HG03045 (cell line): ENCODE measurements around the gene APC2.
"Not testable (repeated sequence)": the region's sequence is repeated elsewhere in the genome, so short reads cannot be mapped to it uniquely, and the experiment has no call there.

ENCODE experiments used
- ATAC-seq: cut with Tn5 transposase; IDR thresholded peaks from one replicate; pipeline ENCODE4 v1.9.1; 2021; ENCODE audit warnings: mild to moderate bottlenecking, moderate library complexity; ENCODE audit not compliant: unreplicated experiment

The APC2 gene

GRCh38 chr19:1491114-1491848 is 41.4 kb downstream of the APC2 start, which contains the start of gene REEP6:
Gene REEP6 (plus strand): TSS chr19:1491181. CDS start chr19:1491270, 89 bp downstream.
- ATAC-seq: no peak

- ATAC-seq: no peak
These were observed 41.9 kb downstream of the APC2 start for GRCh38 chr19:1491849-1492170.

DNA sequence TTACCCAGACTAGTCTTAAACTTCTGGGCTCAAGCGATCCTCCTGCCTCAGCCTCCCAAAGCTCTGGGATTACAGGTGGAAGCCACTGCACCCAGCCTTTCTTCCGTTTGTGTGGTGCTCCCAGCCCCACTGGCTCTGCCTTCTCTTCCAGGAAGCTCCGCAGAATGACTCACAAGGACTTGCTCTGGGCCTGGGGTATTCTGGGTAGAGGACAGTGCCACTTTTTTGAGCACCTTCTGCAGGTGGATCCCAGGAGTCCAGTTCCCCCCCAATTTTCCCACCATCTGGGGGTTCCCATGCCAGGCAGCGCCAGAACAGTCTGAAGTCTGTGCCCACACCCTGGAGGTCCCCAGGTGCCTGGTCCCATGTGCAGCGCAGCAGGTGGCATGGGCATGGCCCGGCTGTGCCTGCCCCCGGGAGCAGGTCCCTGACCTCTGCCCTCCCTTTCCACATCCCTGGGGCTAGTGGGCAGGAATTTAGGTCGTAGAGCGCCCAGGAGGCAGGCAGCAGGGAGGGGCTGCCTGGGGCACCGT is 42.6 kb downstream of the APC2 start:
- no peak for ATAC-seq

DNA sequence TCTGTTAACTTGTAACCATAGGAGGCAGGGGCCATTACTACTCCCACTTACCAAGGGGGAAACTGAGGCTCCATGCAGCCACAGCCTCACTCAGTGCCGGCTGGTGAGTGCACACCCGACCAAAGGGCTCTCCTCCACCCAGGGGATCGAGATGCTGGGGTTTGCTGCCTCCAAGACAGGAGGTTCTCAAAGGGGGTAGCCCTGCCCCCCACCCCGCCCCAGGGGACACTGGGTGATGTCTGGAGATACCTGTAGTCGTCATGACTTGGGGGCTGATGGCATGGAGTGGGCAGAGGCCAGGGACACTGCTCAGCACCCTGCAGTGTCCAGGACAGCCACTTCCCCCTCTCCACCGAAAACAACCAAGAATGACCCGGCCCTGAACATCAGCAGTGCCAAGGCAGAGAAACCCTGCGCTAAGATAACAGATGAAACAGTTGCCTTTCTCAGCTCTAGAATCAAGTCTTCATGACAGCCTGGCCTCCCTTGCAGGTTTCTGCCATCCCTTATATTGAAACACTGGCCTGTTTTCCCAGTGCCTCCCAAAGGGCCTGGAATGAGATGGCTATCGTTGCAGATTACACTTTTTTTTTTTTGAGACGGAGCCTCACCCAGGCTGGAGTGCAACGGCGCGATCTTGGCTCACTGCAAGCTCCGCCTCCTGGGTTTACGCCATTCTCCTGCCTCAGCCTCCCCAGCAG is 44.3 kb downstream of the APC2 start:
- no peak for ATAC-seq

GRCh38 chr19:1495051-1495798 is 45.3 kb downstream of the APC2 start:
- ATAC-seq: no peak

- no peak for ATAC-seq
These were observed 46.1 kb downstream of the APC2 start for GRCh38 chr19:1495799-1496713.

DNA sequence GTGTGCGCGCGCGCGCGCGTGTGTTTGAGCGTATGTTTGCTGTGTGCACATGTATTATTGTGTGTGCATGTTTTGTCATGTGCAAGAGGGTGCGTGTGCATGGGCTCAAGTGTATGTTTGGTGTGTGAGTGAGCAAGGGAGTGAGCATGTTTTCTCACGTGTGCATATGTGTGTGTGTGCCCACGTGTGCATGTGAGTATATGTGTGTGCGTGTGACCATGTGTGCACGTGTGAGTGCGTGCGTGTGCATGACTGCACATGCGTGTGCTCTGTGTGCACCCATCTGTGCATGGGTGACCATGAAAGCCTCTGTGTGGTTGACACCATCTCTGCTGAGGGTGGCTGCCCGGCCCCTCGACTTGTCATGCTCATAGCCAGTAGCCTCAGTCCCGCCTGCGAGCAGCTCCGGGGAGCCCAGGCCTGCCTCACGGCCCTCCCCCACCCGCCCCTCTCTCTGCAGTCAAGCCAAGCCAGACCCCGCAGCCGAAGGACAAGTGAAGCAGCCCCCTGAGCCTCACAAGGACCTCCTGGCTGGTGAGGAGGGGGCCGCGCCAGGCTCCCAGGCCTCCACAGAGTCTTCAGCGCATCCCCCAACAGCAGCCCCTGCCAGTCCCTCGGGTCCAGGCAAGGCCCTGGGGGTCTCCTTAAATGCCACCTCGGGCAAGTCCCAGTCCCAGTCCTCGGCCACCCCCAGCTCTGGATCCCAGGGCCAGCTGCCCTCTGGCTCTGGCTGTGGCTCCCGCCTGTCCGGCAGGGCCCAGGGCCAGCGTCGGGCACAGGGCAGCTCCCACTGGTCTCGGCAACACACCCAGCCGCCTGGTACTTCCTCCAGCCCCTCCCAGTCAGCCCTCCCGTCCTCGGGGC is 47.0 kb downstream of the APC2 start:
- ATAC-seq: no peak

GRCh38 chr19:1497578-1498235 is 47.8 kb downstream of the APC2 start:
- ATAC-seq: no peak

DNA sequence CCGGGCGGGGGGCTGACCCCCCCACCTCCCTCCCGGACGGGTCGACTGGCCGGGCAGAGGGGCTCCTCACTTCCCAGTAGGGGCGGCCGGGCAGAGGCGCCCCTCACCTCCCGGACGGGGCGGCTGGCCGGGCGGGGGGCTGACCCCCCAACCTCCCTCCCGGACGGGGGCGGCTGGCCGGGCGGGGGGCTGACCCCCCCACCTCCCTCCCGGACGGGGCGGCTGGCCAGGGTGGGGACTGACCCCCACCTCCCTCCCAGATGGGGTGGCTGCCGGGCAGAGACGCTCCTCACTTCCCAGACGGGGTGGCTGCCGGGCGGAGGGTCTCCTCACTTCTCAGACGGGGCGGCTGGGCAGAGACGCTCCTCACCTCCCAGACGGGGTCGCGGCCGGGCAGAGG is 49.3 kb downstream of the APC2 start:
- not testable (repeated sequence) for ATAC-seq

- ATAC-seq: no peak
These were observed 51.3 kb downstream of the APC2 start for GRCh38 chr19:1501200-1501595.

DNA sequence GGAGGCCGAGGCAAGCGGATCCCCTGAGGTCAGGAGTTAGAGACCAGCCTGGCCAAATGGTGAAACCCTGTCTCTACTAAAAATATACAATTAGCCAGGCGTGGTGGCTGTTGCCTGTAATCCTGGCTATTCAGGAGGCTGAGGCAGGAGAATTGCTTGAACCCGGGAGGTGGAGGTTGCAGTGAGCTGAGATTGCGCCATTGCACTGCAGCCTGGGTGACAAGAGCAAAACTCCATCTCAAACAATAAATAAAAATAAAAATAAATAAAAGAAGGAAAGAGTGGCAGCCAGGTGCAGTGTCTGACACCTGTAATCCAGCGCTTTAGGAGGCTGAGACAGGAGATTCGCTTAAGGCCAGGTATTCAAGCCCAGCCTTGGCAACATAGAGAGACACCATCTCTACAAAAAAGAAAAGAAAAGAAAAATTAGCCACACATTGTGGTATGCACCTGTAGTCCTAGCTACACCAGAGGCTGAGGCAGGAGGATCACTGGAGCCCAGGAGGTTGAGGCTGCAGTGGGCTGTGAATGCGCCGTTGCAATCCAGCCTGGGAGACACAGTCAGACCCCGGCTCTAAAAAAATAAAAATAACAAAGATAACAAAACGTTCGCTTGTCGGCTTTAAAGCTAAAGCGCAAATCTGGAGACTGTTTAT is 52.6 kb downstream of the APC2 start:
- no peak for ATAC-seq

GRCh38 chr19:1503089-1503924 is 53.4 kb downstream of the APC2 start:
- ATAC-seq: no peak

DNA sequence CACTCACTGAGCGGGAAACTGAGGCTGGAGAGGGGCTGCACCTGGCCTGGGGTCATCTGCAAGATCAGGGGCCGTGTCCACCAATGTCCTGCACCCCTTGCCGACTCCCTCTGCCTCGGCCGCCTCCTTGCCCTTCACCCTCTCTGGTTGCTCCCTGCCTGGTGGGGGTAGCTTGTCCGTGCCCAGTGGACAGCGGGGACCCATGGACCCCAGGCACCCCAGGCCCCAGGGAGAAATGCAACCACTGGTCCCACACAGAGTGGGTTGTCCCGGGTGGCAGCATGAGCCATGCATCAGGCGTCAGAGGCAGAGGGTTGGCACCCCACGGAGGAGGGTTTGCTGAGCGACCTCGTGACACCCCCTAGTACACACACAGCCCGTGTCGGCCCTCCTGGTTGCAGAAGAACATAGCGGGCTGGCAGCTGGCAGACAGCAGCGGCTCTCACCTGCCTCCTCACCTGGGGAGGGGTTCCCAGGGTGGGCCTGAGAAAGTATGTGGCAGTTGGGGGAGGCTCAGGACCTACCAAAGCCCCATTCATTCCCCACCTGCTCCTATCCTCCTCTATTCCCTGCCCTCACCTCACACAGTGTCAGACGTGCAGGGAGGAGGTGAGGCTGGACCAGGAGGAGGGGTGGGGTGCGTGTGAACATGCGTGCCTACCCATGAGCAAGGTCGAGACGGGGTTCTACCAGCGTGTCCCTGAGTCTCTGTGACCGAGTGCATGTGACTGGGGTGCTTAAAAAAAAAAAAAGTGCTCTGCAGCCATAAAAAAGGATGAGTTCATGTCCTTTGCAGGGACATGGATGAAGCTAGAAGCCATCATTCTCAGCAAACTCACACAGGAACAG is 54.2 kb downstream of the APC2 start:
- ATAC-seq: no peak

GRCh38 chr19:1505012-1505411 is 55.1 kb downstream of the APC2 start:
- ATAC-seq: no peak

DNA sequence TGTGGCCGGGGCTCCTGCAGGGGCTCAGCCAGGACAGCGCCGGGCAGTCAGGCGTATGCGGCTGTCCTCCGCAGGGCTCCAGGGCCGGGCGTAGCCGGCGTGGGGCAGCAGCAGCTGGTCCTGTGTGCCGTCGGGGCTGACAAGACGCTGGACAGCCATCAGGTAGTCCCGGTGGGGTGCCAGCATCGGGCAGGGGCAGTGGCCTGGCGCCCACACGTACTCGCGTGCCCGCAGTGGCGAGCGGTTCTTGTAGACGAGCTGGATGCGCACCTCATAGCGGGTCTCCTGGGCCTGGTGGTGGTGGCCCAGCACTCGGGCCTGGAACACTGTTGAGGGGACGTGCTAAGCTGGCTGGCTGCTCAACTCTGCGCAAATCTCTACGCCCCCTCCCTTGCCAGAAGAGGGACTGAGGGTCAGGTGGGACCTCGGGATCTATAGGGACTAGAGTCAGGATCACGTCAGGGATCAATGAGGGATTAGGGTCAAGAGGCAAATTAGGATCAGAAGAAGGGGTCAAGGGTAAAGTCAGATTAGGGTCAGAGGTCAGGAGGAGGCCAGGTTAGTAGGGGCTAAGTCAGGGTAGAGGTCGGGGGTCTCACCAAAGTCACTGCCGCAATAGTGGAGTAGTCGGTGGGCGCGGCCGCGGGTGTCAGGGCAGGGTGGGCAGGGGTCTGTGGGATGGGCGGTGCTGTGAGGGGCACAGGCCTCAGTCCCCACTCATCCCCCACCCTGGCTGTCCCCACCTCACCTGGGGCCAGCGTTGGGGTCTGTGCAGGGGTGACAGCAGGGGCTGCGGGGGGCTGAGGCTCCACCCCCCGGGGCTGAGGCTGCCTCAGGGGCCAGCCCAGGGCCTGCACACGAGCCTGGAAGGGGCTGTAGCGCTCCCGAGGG is 56.3 kb downstream of the APC2 start:
- no peak for ATAC-seq

DNA sequence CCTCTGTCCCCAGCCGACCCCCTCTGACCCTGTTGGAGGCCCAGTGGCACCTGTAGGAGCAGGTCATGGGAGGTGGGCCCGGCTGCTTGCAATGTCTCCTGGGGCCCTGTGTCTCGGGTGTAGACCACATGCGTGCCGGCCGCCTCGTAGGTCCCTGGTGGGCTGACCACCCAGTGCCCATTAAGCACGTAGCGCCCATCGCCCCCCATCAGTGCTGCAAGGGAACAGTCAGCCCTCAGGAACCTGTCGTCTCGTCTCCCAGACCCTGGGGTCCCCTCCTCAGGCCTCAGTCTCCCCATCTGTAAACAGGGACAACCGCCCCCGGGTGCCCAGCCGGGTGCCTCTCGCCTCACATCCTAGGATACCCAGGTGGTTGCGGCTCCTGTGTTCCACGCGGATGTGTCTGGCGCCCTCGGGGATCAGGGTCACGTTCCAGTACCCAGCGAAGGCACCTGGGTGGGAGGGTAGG is 57.3 kb downstream of the APC2 start:
- ATAC-seq: no peak
